ENCODE data around the gene ANTXR2. TPM values are rescaled to one million over a fixed set of nuclear protein-coding genes. Genes with fewer than 3 reads are reported as not detected.
A peak's percentile ranks its signal among the peaks of the same experiment; 100 is the strongest.

The ANTXR2 gene
- total and polyA plus RNA-seq, 5 donors, result 13.5 to 51.4 (median 44.7) TPM

GRCh38 chr4:79982601-79983322, 90.3 kb downstream of the ANTXR2 start:
- intact Hi-C loops (cut with DNase I), result no loop called here
- WGBS, result 50% methylated on average over 1 of the region's 1 CpG

GRCh38 chr4:79980448-79980847, 92.6 kb downstream of the ANTXR2 start:
- Histone ChIP-seq H3K27me3 (ENCODE audit: control insufficient read depth, insufficient read depth) (no peaks in the 10 kb centered on the region), H3K4me3 (ENCODE audit: low read length) (no peak overlapping the region), H3K27ac (ENCODE audit: low read length) (no peak overlapping the region), H3K4me1 (ENCODE audit: control insufficient read depth, insufficient read depth, low read length) (no peaks in the 10 kb centered on the region), H3K9me3 (ENCODE audit: control insufficient read depth, low read length) (no peaks in the 10 kb centered on the region)
- ATAC-seq (no peak), DNase-seq (no peak)
- intact Hi-C loops (cut with DNase I), result no loop called here
- 50% methylated on average over 2 of the region's 2 CpGs for WGBS

More at GRCh38 chr4:79982601-79983322, 90.3 kb downstream of the ANTXR2 start:
- no peaks in the 10 kb centered on the region for H3K4me1 ChIP-seq (ENCODE audit: control insufficient read depth, insufficient read depth, low read length)
- no peaks in the 10 kb centered on the region for H3K9me3 ChIP-seq (ENCODE audit: control insufficient read depth, low read length)
- H3K27me3 ChIP-seq (ENCODE audit: control insufficient read depth, insufficient read depth), result no peaks in the 10 kb centered on the region
- ATAC-seq, result no peak
- H3K4me3 ChIP-seq (ENCODE audit: low read length), result no peak overlapping the region
- no peak overlapping the region for H3K27ac ChIP-seq (ENCODE audit: low read length)
- no peak for DNase-seq

- ATAC-seq, result no peak
- H3K9me3 ChIP-seq (ENCODE audit: control insufficient read depth, low read length), result no peaks in the 10 kb centered on the region
- 98% methylated on average over 1 of the region's 1 CpG for WGBS
- intact Hi-C loops (cut with DNase I), result no loop called here
- no peak overlapping the region for H3K4me3 ChIP-seq (ENCODE audit: low read length)
- no peak for DNase-seq
- no peaks in the 10 kb centered on the region for H3K27me3 ChIP-seq (ENCODE audit: control insufficient read depth, insufficient read depth)
- H3K4me1 ChIP-seq (ENCODE audit: control insufficient read depth, insufficient read depth, low read length), result no peaks in the 10 kb centered on the region
- H3K27ac ChIP-seq (ENCODE audit: low read length), result no peak overlapping the region
These were observed 93.1 kb downstream of the ANTXR2 start for GRCh38 chr4:79979785-79980437.

GRCh38 chr4:79977131-79977840, 95.7 kb downstream of the ANTXR2 start:
- no peaks in the 10 kb centered on the region for H3K9me3 ChIP-seq (ENCODE audit: control insufficient read depth, low read length)
- H3K27ac ChIP-seq (ENCODE audit: low read length), result no peak overlapping the region
- H3K4me1 ChIP-seq (ENCODE audit: control insufficient read depth, insufficient read depth, low read length), result no peaks in the 10 kb centered on the region
- intact Hi-C loops (cut with DNase I), result no loop called here
- H3K27me3 ChIP-seq (ENCODE audit: control insufficient read depth, insufficient read depth), result no peaks in the 10 kb centered on the region
- ATAC-seq (no peak), DNase-seq (no peak)
- WGBS, result 97% methylated on average over 7 of the region's 7 CpGs
- H3K4me3 ChIP-seq (ENCODE audit: low read length), result no peak overlapping the region

- H3K27me3 ChIP-seq (ENCODE audit: control insufficient read depth, insufficient read depth), result no peaks in the 10 kb centered on the region
- WGBS, result 69% methylated on average over 60 of the region's 60 CpGs
- no peaks in the 10 kb centered on the region for H3K9me3 ChIP-seq (ENCODE audit: control insufficient read depth, low read length)
- DNase-seq (peak in 2 of 3 donors; percentile 34 to 37), ATAC-seq (peak in 1 of 2 donors; percentile 14)
- H3K4me3 ChIP-seq (ENCODE audit: low read length), result no peak overlapping the region
- H3K4me1 ChIP-seq (ENCODE audit: control insufficient read depth, insufficient read depth, low read length), result no peaks in the 10 kb centered on the region
- intact Hi-C loops (cut with DNase I), result no loop called here
- no peak overlapping the region for H3K27ac ChIP-seq (ENCODE audit: low read length)
These were observed 108.4 kb downstream of the ANTXR2 start for GRCh38 chr4:79964400-79965211.

- Histone ChIP-seq H3K4me1 (ENCODE audit: control insufficient read depth, insufficient read depth, low read length) (no peaks in the 10 kb centered on the region), H3K27ac (ENCODE audit: low read length) (no peak overlapping the region), H3K4me3 (ENCODE audit: low read length) (no peak overlapping the region), H3K27me3 (ENCODE audit: control insufficient read depth, insufficient read depth) (no peaks in the 10 kb centered on the region), H3K9me3 (ENCODE audit: control insufficient read depth, low read length) (no peaks in the 10 kb centered on the region)
- intact Hi-C loops (cut with DNase I), result no loop called here
- ATAC-seq, result no peak
- 90% methylated on average over 8 of the region's 8 CpGs for WGBS
- DNase-seq, result no peak
These were observed 109.0 kb downstream of the ANTXR2 start for GRCh38 chr4:79964020-79964399.

GRCh38 chr4:79959652-79960051, 113.4 kb downstream of the ANTXR2 start:
- ATAC-seq (no peak), DNase-seq (no peak)
- intact Hi-C loops (cut with DNase I), result no loop called here
- Histone ChIP-seq H3K9me3 (ENCODE audit: control insufficient read depth, low read length) (no peaks in the 10 kb centered on the region), H3K27ac (ENCODE audit: low read length) (no peak overlapping the region), H3K4me3 (ENCODE audit: low read length) (no peak overlapping the region), H3K4me1 (ENCODE audit: control insufficient read depth, insufficient read depth, low read length) (no peaks in the 10 kb centered on the region), H3K27me3 (ENCODE audit: control insufficient read depth, insufficient read depth) (no peaks in the 10 kb centered on the region)
- WGBS, result 92% methylated on average over 7 of the region's 7 CpGs

GRCh38 chr4:79958466-79959264, 114.4 kb downstream of the ANTXR2 start:
- Histone ChIP-seq H3K27me3 (ENCODE audit: control insufficient read depth, insufficient read depth) (no peaks in the 10 kb centered on the region), H3K4me3 (ENCODE audit: low read length) (no peak overlapping the region), H3K9me3 (ENCODE audit: control insufficient read depth, low read length) (no peaks in the 10 kb centered on the region), H3K4me1 (ENCODE audit: control insufficient read depth, insufficient read depth, low read length) (no peaks in the 10 kb centered on the region), H3K27ac (ENCODE audit: low read length) (no peak overlapping the region)
- no peak for DNase-seq
- intact Hi-C loops (cut with DNase I), result no loop called here
- ATAC-seq, result no peak
- 59% methylated on average over 5 of the region's 5 CpGs for WGBS

GRCh38 chr4:79949178-79949577, 123.9 kb downstream of the ANTXR2 start:
- Histone ChIP-seq H3K27ac (ENCODE audit: low read length) (no peak overlapping the region), H3K27me3 (ENCODE audit: control insufficient read depth, insufficient read depth) (no peaks in the 10 kb centered on the region), H3K4me1 (ENCODE audit: control insufficient read depth, insufficient read depth, low read length) (no peaks in the 10 kb centered on the region), H3K4me3 (ENCODE audit: low read length) (no peak overlapping the region), H3K9me3 (ENCODE audit: control insufficient read depth, low read length) (no peaks in the 10 kb centered on the region)
- ATAC-seq, result no peak
- intact Hi-C loops (cut with DNase I), result no loop called here
- 98% methylated on average over 2 of the region's 2 CpGs for WGBS
- DNase-seq, result no peak

GRCh38 chr4:79948739-79949138, 124.3 kb downstream of the ANTXR2 start:
- no peak for ATAC-seq
- Histone ChIP-seq H3K27ac (ENCODE audit: low read length) (no peak overlapping the region), H3K9me3 (ENCODE audit: control insufficient read depth, low read length) (no peaks in the 10 kb centered on the region), H3K4me3 (ENCODE audit: low read length) (no peak overlapping the region), H3K4me1 (ENCODE audit: control insufficient read depth, insufficient read depth, low read length) (no peaks in the 10 kb centered on the region), H3K27me3 (ENCODE audit: control insufficient read depth, insufficient read depth) (no peaks in the 10 kb centered on the region)
- intact Hi-C loops (cut with DNase I), result no loop called here
- no peak for DNase-seq
